Type B pancreatic cell (in vitro differentiated cells): ENCODE results near the gene ARMC7. TPM values are rescaled to one million over a fixed set of nuclear protein-coding genes. Genes with fewer than 3 reads are reported as not detected.

ENCODE experiments used
- DNase-seq: peaks from one replicate; pipeline ENCODE4 v3.0.0; 2021; ENCODE audit warnings: mixed read lengths; ENCODE audit not compliant: unreplicated experiment; ENCODE audit errors: extremely low spot score
- H3K27ac Mint-ChIP-seq: 2 replicates; pipeline ENCODE4 v1.8.0; 2021; ENCODE audit warnings: mild to moderate bottlenecking, mixed read lengths
- H3K27me3 Mint-ChIP-seq: 2 replicates; pipeline ENCODE4 v1.8.0; 2021; ENCODE audit warnings: mixed read lengths
- H3K36me3 Mint-ChIP-seq: 2 replicates; pipeline ENCODE4 v1.8.0; 2021; ENCODE audit warnings: mixed read lengths
- H3K4me1 Mint-ChIP-seq: one replicate; pipeline ENCODE4 v1.8.0; 2021; ENCODE audit warnings: mixed read lengths; ENCODE audit not compliant: unreplicated experiment
- H3K4me3 Mint-ChIP-seq: 2 replicates; pipeline ENCODE4 v1.8.0; 2021; ENCODE audit warnings: mild to moderate bottlenecking, mixed read lengths
- H3K9me3 Mint-ChIP-seq: 2 replicates; pipeline ENCODE4 v1.8.0; 2021; ENCODE audit warnings: mixed read lengths
- total RNA-seq: library from RNA; stranded (reverse); gene quantifications from 2 replicates; pipeline ENCODE4 v1.2.1, GENCODE V29; 2021; ENCODE audit warnings: low replicate concordance
- TF ChIP-seq, protein P1 (sequence below): fragments of 200-600 bp; sonication (generic); conservative IDR thresholded peaks from 2 replicates; pipeline ENCODE4 v1.5.0; 2021; ENCODE audit warnings: antibody characterized with exemption, mild to moderate bottlenecking

The ARMC7 gene
- total RNA-seq, 1 donor from 2014 or later = 14.0 TPM

DNA sequence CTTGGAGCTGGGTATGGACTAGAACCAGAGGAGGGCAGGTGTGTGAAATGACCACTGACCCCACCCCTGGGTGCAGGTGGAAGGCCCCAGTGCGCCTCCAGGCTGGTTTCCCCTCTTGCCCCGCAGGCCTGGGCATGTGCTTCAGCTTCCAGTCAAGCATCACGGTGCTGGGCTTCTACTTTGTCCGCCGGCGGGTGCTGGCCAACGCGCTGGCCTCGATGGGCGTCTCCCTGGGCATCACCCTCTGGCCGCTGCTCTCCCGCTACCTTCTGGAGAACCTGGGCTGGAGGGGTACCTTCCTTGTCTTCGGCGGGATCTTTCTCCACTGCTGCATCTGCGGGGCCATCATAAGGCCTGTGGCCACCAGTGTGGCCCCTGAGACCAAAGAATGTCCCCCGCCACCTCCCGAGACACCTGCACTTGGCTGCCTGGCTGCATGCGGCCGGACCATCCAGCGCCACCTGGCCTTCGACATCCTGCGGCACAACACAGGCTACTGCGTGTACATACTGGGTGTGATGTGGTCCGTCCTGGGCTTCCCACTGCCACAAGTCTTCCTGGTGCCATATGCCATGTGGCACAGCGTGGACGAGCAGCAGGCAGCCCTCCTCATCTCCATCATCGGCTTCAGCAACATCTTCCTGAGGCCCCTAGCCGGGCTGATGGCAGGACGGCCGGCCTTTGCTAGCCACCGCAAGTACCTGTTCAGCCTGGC lies 9.7 kb upstream of the ARMC7 start:
- Mint-ChIP-seq H3K27ac (no peak overlapping the region), H3K4me1 (peaks cover 7% of the 10 kb centered on the region)
- no peak for DNase-seq

DNA sequence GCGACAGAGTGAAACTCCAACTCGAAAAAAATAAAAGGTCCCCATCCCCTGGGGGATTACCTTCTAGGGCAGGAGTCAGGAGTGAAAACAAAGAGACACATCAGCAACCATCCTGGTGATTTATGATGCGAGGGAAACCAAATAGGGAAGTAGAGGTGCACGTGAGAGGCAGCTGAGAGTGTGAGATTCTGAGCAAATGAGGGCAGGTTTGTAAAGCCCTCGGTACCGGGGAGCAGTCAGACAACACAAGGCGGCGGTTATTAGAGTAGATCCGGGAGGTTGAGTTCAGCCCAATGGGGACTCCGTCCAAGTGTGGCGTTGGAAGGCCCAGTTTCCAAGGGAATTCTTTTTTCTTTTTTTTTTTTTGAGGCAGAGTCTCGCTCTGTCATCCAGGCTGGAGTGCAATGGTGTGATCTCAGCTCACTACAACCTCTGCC lies 7.4 kb upstream of the ARMC7 start:
- Mint-ChIP-seq H3K4me1 (peaks cover 12% of the 10 kb centered on the region), H3K27me3 (no peaks in the 10 kb centered on the region), H3K36me3 (peaks cover 16% of the 10 kb centered on the region), H3K27ac (peak overlapping the region; percentile 81), H3K9me3 (no peaks in the 10 kb centered on the region), H3K4me3 (peak overlapping the region; percentile 44)
- TF ChIP-seq, protein P1, sequence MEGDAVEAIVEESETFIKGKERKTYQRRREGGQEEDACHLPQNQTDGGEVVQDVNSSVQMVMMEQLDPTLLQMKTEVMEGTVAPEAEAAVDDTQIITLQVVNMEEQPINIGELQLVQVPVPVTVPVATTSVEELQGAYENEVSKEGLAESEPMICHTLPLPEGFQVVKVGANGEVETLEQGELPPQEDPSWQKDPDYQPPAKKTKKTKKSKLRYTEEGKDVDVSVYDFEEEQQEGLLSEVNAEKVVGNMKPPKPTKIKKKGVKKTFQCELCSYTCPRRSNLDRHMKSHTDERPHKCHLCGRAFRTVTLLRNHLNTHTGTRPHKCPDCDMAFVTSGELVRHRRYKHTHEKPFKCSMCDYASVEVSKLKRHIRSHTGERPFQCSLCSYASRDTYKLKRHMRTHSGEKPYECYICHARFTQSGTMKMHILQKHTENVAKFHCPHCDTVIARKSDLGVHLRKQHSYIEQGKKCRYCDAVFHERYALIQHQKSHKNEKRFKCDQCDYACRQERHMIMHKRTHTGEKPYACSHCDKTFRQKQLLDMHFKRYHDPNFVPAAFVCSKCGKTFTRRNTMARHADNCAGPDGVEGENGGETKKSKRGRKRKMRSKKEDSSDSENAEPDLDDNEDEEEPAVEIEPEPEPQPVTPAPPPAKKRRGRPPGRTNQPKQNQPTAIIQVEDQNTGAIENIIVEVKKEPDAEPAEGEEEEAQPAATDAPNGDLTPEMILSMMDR = no peak
- DNase-seq = no peak

More for the DNA sequence above, 9.7 kb upstream of the ARMC7 start:
- peaks cover 14% of the 10 kb centered on the region for H3K36me3 Mint-ChIP-seq
- no peaks in the 10 kb centered on the region for H3K9me3 Mint-ChIP-seq
- TF ChIP-seq, protein P1 = no peak
- no peaks in the 10 kb centered on the region for H3K27me3 Mint-ChIP-seq
- H3K4me3 Mint-ChIP-seq = no peak overlapping the region

DNA sequence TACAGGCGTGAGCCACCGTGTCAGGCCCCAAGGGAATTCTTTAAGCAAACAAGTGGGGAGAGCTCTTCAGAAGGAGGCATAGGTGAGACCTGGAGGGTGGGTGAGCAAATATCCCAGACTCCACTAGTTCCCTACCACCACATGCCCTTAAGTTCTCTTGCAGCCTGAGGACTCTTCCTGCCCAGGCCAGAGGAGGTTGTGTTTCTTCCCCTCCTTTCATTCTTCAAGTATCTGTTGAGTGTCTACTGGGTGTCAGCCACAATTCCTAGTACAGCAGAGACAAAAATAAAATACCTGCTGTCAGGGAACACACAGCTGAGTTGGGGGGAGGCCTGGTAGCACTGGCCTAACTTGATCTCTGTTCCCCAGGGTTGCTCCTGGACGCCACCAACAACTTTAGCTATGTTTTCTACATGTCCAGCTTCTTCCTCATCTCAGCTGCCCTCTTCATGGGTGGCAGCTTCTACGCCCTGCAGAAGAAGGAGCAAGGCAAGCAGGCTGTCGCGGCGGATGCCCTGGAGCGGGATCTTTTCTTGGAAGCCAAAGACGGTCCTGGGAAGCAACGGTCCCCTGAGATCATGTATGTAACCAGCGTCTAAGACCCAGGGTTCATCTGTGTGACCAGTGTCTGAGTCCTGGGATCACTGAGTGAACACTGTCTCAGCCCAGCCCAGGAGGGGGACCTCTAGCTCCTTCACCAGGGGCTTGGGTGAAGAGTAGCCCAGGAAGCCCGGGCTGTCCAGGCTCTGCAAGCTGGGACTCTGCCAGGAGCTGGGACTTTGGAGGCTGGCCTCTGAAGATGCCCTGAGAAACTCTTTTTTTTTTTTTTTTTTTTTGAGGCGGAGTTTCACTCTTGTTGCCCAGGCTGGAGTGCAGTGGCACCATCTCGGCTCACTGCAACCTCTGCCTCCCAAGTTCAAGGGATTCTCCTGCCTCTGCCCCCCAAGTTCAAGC lies 5.9 kb upstream of the ARMC7 start:
- H3K4me3 Mint-ChIP-seq = no peak overlapping the region
- TF ChIP-seq, protein P1 = no peak
- no peak for DNase-seq
- peaks cover 12% of the 10 kb centered on the region for H3K36me3 Mint-ChIP-seq
- H3K9me3 Mint-ChIP-seq = no peaks in the 10 kb centered on the region
- peak overlapping the region; percentile 48 for H3K27ac Mint-ChIP-seq
- H3K27me3 Mint-ChIP-seq = peaks cover 3% of the 10 kb centered on the region
- peaks cover 15% of the 10 kb centered on the region for H3K4me1 Mint-ChIP-seq

DNA sequence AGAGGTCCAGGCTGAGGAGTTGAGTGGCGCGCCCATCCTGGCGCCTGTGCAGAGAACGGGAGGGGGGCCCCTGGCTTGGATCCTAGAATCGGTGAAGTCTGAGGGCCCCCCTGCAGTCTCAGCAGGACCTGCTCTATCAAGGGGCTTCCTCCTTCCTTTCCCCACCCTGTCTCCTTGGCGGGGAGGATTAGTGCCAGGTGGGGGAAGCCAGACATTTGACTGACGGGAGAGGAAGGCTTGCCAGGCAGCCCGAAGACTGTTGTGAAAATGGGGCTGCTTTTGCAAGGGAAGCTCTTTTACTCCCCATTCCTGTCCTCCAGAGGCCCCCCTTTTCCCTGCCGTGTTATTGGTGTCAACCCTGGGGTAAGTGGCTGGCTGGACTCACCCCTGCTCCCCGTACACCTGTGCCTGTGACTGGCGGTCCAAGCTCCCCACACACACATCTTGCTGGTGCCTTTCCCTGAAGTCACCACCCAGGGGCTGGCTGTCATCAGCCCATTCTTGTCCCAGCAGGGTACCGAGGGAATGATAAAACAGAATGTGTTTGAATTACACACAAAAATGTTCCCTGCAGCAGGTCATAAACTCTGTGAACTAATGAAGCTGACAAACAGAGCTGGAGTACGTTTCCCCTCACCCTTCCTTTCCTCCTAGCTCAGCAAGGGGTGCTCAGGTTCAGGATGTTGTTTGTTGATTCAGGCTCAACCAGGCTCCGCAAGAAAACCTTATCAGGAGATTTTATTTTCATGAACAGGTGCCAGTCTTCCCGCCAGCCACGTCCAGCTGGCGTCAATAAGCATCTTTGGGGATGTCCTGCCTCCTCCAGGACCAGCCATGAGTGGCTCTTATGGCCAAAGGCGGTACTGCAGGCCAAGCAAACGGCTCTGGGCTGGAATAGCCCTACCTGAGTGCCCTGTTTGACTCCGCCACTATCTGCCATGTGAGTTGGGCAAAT lies 4.4 kb upstream of the ARMC7 start:
- no peaks in the 10 kb centered on the region for H3K9me3 Mint-ChIP-seq
- no peak for DNase-seq
- peak overlapping the region; percentile 34 for H3K4me3 Mint-ChIP-seq
- H3K27me3 Mint-ChIP-seq = peaks cover 4% of the 10 kb centered on the region
- H3K4me1 Mint-ChIP-seq = peaks cover 18% of the 10 kb centered on the region
- TF ChIP-seq, protein P1 = peak; percentile 78
- H3K27ac Mint-ChIP-seq = peak overlapping the region; percentile 77
- peaks cover 10% of the 10 kb centered on the region for H3K36me3 Mint-ChIP-seq

DNA sequence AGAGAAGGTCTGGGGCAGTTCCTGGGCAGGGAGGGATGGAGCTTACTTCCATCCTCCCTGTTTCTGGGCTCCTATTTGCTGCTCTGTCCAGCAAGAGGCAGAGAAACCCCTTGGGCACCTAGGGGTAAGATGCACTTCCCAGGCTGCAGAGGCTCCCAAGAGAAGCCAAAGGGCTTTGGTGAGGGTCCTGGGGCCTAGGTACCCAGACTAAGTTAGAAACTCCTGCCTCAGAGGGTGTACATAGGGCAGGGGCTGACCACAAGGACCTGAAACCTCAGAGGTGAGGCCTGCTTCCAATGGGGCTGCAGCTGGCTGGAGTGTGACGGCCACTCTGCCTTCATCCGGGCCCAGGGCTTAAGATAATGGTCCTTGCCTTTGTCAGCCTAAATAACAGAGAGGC lies 1.6 kb upstream of the ARMC7 start:
- Mint-ChIP-seq H3K27ac (peak overlapping the region; percentile 78), H3K9me3 (no peaks in the 10 kb centered on the region), H3K36me3 (peaks cover 13% of the 10 kb centered on the region), H3K4me3 (peak overlapping the region; percentile 91), H3K4me1 (peaks cover 21% of the 10 kb centered on the region), H3K27me3 (peaks cover 4% of the 10 kb centered on the region)
- TF ChIP-seq, protein P1 = no peak
- no peak for DNase-seq
